ENCODE data around the gene KPRP.

The KPRP gene

DNA sequence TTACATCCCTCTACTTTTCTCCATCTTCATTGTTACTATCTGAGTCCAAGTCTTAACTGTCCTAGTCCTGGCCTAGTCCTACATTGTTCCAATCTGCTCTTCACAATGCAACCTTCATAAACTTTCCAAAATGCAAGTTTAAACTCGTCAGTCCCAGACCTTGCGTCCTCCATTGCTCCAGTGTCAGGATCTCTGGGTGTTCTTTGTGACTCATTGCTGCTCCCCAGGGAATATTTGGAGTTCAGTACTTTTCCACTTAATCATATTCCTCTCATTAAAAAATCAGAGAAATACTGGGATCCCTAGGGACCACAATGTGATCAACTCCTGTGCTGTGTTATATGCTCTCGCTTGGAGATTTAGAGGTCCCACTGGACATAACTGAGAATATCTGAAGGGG, 18.0 kb upstream of the KPRP start:
- Histone ChIP-seq H3K36me3 (no peaks in the 10 kb centered on the region), H3K4me3 (ENCODE audit: low read depth, low read length) (no peak overlapping the region), H3K4me1 (no peaks in the 10 kb centered on the region), H3K27me3 (no peaks in the 10 kb centered on the region), H3K9me3 (no peaks in the 10 kb centered on the region)
- no peak for DNase-seq
- TF ChIP-seq, protein P1, sequence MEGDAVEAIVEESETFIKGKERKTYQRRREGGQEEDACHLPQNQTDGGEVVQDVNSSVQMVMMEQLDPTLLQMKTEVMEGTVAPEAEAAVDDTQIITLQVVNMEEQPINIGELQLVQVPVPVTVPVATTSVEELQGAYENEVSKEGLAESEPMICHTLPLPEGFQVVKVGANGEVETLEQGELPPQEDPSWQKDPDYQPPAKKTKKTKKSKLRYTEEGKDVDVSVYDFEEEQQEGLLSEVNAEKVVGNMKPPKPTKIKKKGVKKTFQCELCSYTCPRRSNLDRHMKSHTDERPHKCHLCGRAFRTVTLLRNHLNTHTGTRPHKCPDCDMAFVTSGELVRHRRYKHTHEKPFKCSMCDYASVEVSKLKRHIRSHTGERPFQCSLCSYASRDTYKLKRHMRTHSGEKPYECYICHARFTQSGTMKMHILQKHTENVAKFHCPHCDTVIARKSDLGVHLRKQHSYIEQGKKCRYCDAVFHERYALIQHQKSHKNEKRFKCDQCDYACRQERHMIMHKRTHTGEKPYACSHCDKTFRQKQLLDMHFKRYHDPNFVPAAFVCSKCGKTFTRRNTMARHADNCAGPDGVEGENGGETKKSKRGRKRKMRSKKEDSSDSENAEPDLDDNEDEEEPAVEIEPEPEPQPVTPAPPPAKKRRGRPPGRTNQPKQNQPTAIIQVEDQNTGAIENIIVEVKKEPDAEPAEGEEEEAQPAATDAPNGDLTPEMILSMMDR (IDR thresholded peaks at IDR 0.05; ENCODE audit: low read depth, low read length), result no peak

DNA sequence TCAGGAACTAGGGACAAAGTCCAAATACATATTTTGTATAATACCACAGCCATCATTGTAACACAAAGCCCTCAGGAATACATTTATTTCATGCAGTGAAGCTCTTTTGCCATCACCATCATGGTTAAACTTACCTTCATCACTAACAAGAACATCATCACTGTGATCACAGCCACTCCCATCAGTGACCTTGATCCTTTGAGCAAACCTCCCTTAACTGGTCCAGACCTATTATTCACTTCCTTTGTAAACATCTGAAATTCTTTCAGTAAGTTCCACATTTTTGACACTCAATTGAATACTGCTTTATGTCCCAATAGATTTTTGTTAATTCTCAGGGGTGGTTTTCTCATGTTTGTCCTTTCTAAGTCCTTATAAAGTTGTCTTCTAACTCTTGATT, 16.2 kb upstream of the KPRP start:
- no peak overlapping the region for H3K4me3 ChIP-seq (ENCODE audit: low read depth, low read length)
- H3K27me3 ChIP-seq, result no peaks in the 10 kb centered on the region
- H3K36me3 ChIP-seq, result no peaks in the 10 kb centered on the region
- DNase-seq, result no peak
- no peaks in the 10 kb centered on the region for H3K4me1 ChIP-seq
- TF ChIP-seq, protein P1 (IDR thresholded peaks at IDR 0.05; ENCODE audit: low read depth, low read length), result no peak
- H3K9me3 ChIP-seq, result no peaks in the 10 kb centered on the region

DNA sequence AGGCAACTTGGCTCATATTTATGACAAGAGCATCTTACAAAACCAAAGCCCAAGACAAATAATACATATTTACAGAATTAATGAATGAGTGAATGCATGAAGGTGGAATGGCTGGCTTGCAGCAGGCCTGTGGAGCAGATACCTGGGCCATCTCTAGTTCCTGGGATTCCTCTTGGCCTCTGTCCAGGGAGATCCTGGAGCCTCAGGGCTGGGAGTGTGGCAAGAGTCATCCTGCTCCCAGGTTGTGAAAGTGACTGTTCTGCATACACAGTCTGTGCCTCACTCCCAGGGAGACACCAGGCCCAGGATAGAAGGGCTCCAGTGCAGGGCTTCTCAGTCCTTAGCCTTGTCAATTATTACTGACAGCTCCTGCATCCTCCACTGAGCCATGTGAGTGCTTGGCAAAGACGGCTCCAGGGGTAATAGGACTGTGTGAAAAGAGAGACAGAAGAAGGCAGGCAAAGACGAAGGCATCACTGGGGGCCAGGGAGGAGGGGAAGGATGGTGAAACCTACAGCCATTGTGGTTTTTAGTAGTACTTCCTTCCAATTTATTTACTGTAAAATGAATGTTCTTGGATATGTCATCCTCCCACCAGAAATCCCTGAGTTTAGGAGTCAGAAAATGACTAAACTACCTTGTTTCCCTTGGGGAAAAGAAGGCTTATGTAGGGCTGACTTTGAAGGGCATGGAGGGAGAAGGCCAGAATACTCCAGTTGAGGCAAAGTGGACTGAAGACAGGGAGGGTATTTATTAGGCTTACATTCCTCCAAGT, 14.3 kb upstream of the KPRP start:
- no peaks in the 10 kb centered on the region for H3K4me1 ChIP-seq
- no peak for DNase-seq
- H3K9me3 ChIP-seq, result no peaks in the 10 kb centered on the region
- H3K27me3 ChIP-seq, result no peaks in the 10 kb centered on the region
- H3K36me3 ChIP-seq, result no peaks in the 10 kb centered on the region
- TF ChIP-seq, protein P1 (IDR thresholded peaks at IDR 0.05; ENCODE audit: low read depth, low read length), result no peak
- H3K4me3 ChIP-seq (ENCODE audit: low read depth, low read length), result no peak overlapping the region

GRCh38 chr1:152745289-152745704, 12.5 kb upstream of the KPRP start:
- no peak for DNase-seq
- H3K27me3 ChIP-seq, result no peaks in the 10 kb centered on the region
- no peaks in the 10 kb centered on the region for H3K9me3 ChIP-seq
- no peaks in the 10 kb centered on the region for H3K4me1 ChIP-seq
- H3K36me3 ChIP-seq, result no peaks in the 10 kb centered on the region
- TF ChIP-seq, protein P1 (IDR thresholded peaks at IDR 0.05; ENCODE audit: low read depth, low read length), result no peak
- H3K4me3 ChIP-seq (ENCODE audit: low read depth, low read length), result no peak overlapping the region

DNA sequence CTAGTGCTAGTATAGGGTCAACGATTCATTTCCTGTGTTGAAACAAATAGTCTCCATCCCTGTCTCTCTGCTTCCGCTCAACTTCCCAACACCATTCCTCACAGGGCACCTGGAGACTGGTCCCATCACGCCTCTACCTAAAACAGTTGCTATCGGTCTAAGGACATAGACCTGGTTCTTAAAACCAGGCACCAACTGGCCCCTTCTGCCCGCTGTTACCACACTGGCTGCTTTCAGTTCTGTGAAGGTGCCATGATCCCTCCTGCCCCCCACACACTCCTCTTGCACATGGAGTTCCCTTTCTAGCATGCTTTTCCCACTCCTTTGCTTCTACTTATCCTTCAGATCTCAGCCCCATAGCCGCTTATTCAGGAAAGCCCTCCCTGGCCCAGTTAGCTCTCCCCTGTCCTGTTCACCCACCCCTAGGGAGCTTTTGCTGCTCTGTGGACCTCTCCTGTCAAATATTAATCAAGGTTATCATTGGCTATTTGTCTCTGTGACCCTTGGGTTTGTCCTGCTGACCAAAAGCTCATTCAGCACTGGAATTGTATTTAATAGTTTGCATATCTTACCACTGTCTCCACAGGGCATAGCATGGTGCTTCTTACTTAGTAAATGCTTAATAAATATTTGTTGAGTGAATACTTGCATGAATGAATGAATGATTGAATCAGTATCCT, 11.9 kb upstream of the KPRP start:
- H3K4me1 ChIP-seq, result no peaks in the 10 kb centered on the region
- TF ChIP-seq, protein P1 (IDR thresholded peaks at IDR 0.05; ENCODE audit: low read depth, low read length), result no peak
- no peaks in the 10 kb centered on the region for H3K9me3 ChIP-seq
- DNase-seq, result no peak
- H3K27me3 ChIP-seq, result no peaks in the 10 kb centered on the region
- no peaks in the 10 kb centered on the region for H3K36me3 ChIP-seq
- no peak overlapping the region for H3K4me3 ChIP-seq (ENCODE audit: low read depth, low read length)

DNA sequence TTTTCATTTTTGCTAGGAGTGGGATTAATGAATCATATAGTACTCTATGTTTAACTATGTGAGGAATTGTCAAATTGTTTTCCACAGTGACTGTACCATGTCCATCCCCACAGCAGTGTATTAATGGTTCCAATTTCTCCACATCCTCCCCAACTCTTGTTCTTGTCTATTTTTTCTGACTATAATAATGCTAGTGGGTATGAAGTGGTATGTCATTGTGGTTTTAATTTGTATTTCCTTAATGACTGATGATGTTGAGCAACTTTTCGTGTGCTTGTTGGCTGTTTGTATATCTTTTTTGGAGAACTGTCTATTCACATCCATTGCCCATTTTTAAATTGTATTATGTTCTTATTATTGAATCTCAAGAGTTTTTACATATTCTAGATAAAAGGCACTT, 10.0 kb upstream of the KPRP start:
- H3K9me3 ChIP-seq, result no peaks in the 10 kb centered on the region
- TF ChIP-seq, protein P1 (IDR thresholded peaks at IDR 0.05; ENCODE audit: low read depth, low read length), result no peak
- H3K36me3 ChIP-seq, result no peaks in the 10 kb centered on the region
- no peak overlapping the region for H3K4me3 ChIP-seq (ENCODE audit: low read depth, low read length)
- DNase-seq, result no peak
- H3K27me3 ChIP-seq, result no peaks in the 10 kb centered on the region
- no peaks in the 10 kb centered on the region for H3K4me1 ChIP-seq
